Inferior parietal cortex (tissue), 1 donor: Measurements from ENCODE around the gene RMDN3.
A peak's percentile ranks its signal among the peaks of the same experiment; 100 is the strongest.

Experiments used
- DNase-seq: peaks from one replicate; pipeline ENCODE4 v3.0.0-alpha.2; 2016; ENCODE audit errors: extremely low spot score

Gene RMDN3

GRCh38 chr15:40747685-40748631, 7.1 kb downstream of the RMDN3 start:
- DNase-seq = no peak

GRCh38 chr15:40746916-40747418, 8.1 kb downstream of the RMDN3 start:
- no peak for DNase-seq

GRCh38 chr15:40744815-40745152, 10.3 kb downstream of the RMDN3 start:
- DNase-seq = no peak

- DNase-seq = no peak
These were observed 10.9 kb downstream of the RMDN3 start for GRCh38 chr15:40743921-40744814.

- no peak for DNase-seq
These were observed 11.6 kb downstream of the RMDN3 start for GRCh38 chr15:40743485-40743901.

- DNase-seq = no peak
These were observed 15.2 kb downstream of the RMDN3 start for GRCh38 chr15:40739854-40740253.

GRCh38 chr15:40739047-40739446, 16.0 kb downstream of the RMDN3 start:
- DNase-seq = no peak

GRCh38 chr15:40737048-40737447, 18.0 kb downstream of the RMDN3 start:
- no peak for DNase-seq

GRCh38 chr15:40736575-40736974, 18.5 kb downstream of the RMDN3 start:
- DNase-seq = no peak

- no peak for DNase-seq
These were observed 24.0 kb downstream of the RMDN3 start for GRCh38 chr15:40731034-40731433.

GRCh38 chr15:40723919-40724318, 31.1 kb downstream of the RMDN3 start:
- DNase-seq = no peak

GRCh38 chr15:40722934-40723333, 32.1 kb downstream of the RMDN3 start:
- DNase-seq = no peak

GRCh38 chr15:40722354-40722753, 32.7 kb downstream of the RMDN3 start:
- no peak for DNase-seq

GRCh38 chr15:40721701-40722100, 33.4 kb downstream of the RMDN3 start:
- no peak for DNase-seq

GRCh38 chr15:40716165-40716564, 38.9 kb downstream of the RMDN3 start:
- no peak for DNase-seq

GRCh38 chr15:40714144-40714543, 40.9 kb downstream of the RMDN3 start:
- DNase-seq = no peak

- DNase-seq = no peak
These were observed 48.9 kb downstream of the RMDN3 start for GRCh38 chr15:40706121-40706520.

GRCh38 chr15:40702077-40702476, 53.0 kb downstream of the RMDN3 start:
- DNase-seq = no peak

- no peak for DNase-seq
These were observed 57.1 kb downstream of the RMDN3 start for GRCh38 chr15:40697916-40698315.

- no peak for DNase-seq
These were observed 58.8 kb downstream of the RMDN3 start for GRCh38 chr15:40696228-40696627.

GRCh38 chr15:40695469-40695890, 59.6 kb downstream of the RMDN3 start:
- no peak for DNase-seq

GRCh38 chr15:40694688-40695468, 60.2 kb downstream of the RMDN3 start, which contains the start of gene RAD51:
Gene RAD51 (plus strand): TSS chr15:40695174. CDS start chr15:40698759, 3,585 bp downstream.
- peak; percentile 89 for DNase-seq
